GM12878 (cell line): Measurements from ENCODE around the gene ZNF491. TPM values are rescaled to one million over a fixed set of nuclear protein-coding genes. Genes with fewer than 3 reads are reported as not detected.
A peak's percentile ranks its signal among the peaks of the same experiment; 100 is the strongest.
"Not testable (repeated sequence)": the region's sequence is repeated elsewhere in the genome, so short reads cannot be mapped to it uniquely, and the experiment has no call there.

Source experiments
- ATAC-seq: fragments of 200-7000 bp; cut with Tn5 transposase; 3 replicates; pipeline ENCODE4 v1.9.1; 2020; ENCODE audit warnings: mild to moderate bottlenecking, moderate library complexity
- BruUV-seq: library from RNA; stranded (reverse); fragments of 400-500 nt; replicated peaks from 2 replicates; lab custom pipeline; 2021; lab: Mats Ljungman, UMichigan
- CTCF ChIA-PET: fragments of 300-600 bp; sonication (Branson Sonifier 250); formaldehyde crosslinking; extraction: SDS; loops from one replicate; lab custom pipeline; 2021; ENCODE audit warnings: inconsistent platforms; lab: Yijun Ruan, JAX
- POLR2A ChIA-PET: fragments of 350-600 bp; formaldehyde crosslinking; extraction: SDS; loops from one replicate; lab custom pipeline; 2021; ENCODE audit warnings: inconsistent platforms; lab: Charles Lee
- RAD21 ChIA-PET: fragments of 300-600 bp; sonication (Branson Sonifier 250); formaldehyde crosslinking; loops from one replicate; lab custom pipeline; 2023; ENCODE audit warnings: antibody characterized with exemption; ENCODE audit not compliant: unreplicated experiment; lab: Charles Lee
- SMC1A ChIA-PET: fragments of 300-600 bp; sonication (Branson Sonifier 250); formaldehyde crosslinking; loops from one replicate; lab custom pipeline; 2023; ENCODE audit not compliant: unreplicated experiment, uncharacterized antibody; lab: Charles Lee
- DNase-seq: peaks from one replicate; pipeline ENCODE4 v3.0.0-alpha.2; 2011; ENCODE audit warnings: low read depth, low spot score
- FAIRE-seq: peaks from 3 replicates; lab custom pipeline; 2011; peaks lifted over from hg19 to GRCh38; lab: Jason Lieb, UNC
- H2AFZ ChIP-seq: 2 replicates; pipeline ENCODE4 v1.6.0; 2011; ENCODE audit warnings: low read depth, low read length, control low read depth; ENCODE audit not compliant: control insufficient read depth
- H3K27ac ChIP-seq: 2 replicates; pipeline ENCODE4 v1.5.1; 2011; ENCODE audit warnings: control low read depth; ENCODE audit not compliant: control insufficient read depth, insufficient read depth
- H3K27me3 ChIP-seq, 2 experiments: replicated peaks in 1 of 2; 2 replicates each; pipeline versions ENCODE4 v1.6.0 to v1.6.1; 2011; ENCODE audit warnings: low read length in 1 of 2; ENCODE audit not compliant: control insufficient read depth in 2 of 2, insufficient read depth in 2 of 2
- H3K36me3 ChIP-seq, 2 experiments: 2 replicates each; pipeline ENCODE4 v1.5.1; 2011; ENCODE audit warnings: low read length in 1 of 2; ENCODE audit not compliant: control insufficient read depth in 2 of 2, insufficient read depth in 2 of 2
- H3K4me1 ChIP-seq: 2 replicates; pipeline ENCODE4 v1.6.1; 2011; ENCODE audit warnings: mild to moderate bottlenecking, low read length, moderate library complexity, mixed read lengths; ENCODE audit not compliant: control insufficient read depth, insufficient read depth
- H3K4me2 ChIP-seq: 2 replicates; pipeline ENCODE4 v1.6.0; 2011; ENCODE audit warnings: control low read depth; ENCODE audit not compliant: control insufficient read depth, insufficient read depth
- H3K4me3 ChIP-seq: fragments of 200-600 bp; sonication (generic); 2 replicates; pipeline ENCODE4 v1.5.1; 2016
- H3K79me2 ChIP-seq: 2 replicates; pipeline ENCODE4 v1.6.0; 2011; ENCODE audit warnings: low read length; ENCODE audit not compliant: control insufficient read depth, insufficient read depth
- H3K9ac ChIP-seq: 2 replicates; pipeline ENCODE4 v1.8.0; 2011; ENCODE audit warnings: low read length, control low read depth, mixed read lengths; ENCODE audit not compliant: control insufficient read depth, insufficient read depth
- H3K9me3 ChIP-seq: replicated peaks from 3 replicates; pipeline ENCODE4 v1.5.1; 2011; ENCODE audit warnings: mild to moderate bottlenecking, low read length; ENCODE audit not compliant: control insufficient read depth, insufficient read depth
- H4K20me1 ChIP-seq: 2 replicates; pipeline ENCODE4 v1.6.0; 2011; ENCODE audit not compliant: control insufficient read depth, insufficient read depth
- WGBS: methylation state at CpG from one replicate; pipeline ENCODE4 v1.1.6; 2016; ENCODE audit warnings: low lambda C conversion rate; ENCODE audit not compliant: insufficient replicate concordance, insufficient coverage; ENCODE audit errors: missing lambda C conversion rate; 5-methylcytosine and 5-hydroxymethylcytosine counted together
- in situ Hi-C: fragments of 300-500 bp; cut with MboI; formaldehyde crosslinking; loops from 9 replicates; pipeline ENCODE4 v1.14.3; 2018; ENCODE audit warnings: mixed read lengths
- intact Hi-C: fragments of 100-400 bp; cut with micrococcal nuclease; formaldehyde crosslinking; loops from one replicate; pipeline ENCODE4 v1.14.2; 2022; ENCODE audit not compliant: unreplicated experiment
- polyA plus RNA-seq, 11 experiments: library from polyadenylated mRNA; depleted of rRNA in 4 of 11; unstranded in 6 of 11; stranded (reverse) in 5 of 11; fragments of >200 nt; fragmentation: Nextera tagmentation in 4 of 11; fragmentation: Illumina TruSeq in 1 of 11; extraction: Ambion mirVana in 4 of 11; extraction: Trizol in 1 of 11; gene quantifications; 1 replicate in 1 of 11; 2 replicates in 10 of 11; pipeline versions ENCODE4 v1.2.1 to v1.2.3, GENCODE V29; 2011 to 2016; ENCODE audit warnings: inconsistent platforms in 2 of 11, missing spikeins in 2 of 11, low read depth in 1 of 11
- total RNA-seq, 4 experiments: library from RNA; depleted of rRNA in 3 of 4; stranded (reverse); fragments of >200 nt in 3 of 4; fragmentation: Illumina TruSeq in 1 of 4; extraction: Trizol in 1 of 4; gene quantifications; 2 replicates each; pipeline versions ENCODE4 v1.2.1 to v1.2.3, GENCODE V29; 2013 to 2021
- TF ChIP-seq, protein P1 (sequence below), 3 experiments: IDR thresholded peaks in 2 of 3; conservative IDR thresholded peaks in 1 of 3; 2 replicates each; pipeline ENCODE4 v1.5.1; 2011; ENCODE audit warnings: low read depth in 3 of 3, low read length in 3 of 3, mild to moderate bottlenecking in 3 of 3, control low read depth in 2 of 3, moderate library complexity in 2 of 3, inconsistent platforms in 1 of 3, mixed read lengths in 1 of 3; ENCODE audit not compliant: control insufficient read depth in 2 of 3, insufficient read depth in 1 of 3; ENCODE audit errors: extremely low read depth in 1 of 3

ZNF491 gene
- total and polyA plus RNA-seq, 10 of the 15 experiments (the other 5 are each of a cell fraction or from before 2014, with no cell fraction given): 0.18 to 1.4 (median 0.37) TPM

DNA sequence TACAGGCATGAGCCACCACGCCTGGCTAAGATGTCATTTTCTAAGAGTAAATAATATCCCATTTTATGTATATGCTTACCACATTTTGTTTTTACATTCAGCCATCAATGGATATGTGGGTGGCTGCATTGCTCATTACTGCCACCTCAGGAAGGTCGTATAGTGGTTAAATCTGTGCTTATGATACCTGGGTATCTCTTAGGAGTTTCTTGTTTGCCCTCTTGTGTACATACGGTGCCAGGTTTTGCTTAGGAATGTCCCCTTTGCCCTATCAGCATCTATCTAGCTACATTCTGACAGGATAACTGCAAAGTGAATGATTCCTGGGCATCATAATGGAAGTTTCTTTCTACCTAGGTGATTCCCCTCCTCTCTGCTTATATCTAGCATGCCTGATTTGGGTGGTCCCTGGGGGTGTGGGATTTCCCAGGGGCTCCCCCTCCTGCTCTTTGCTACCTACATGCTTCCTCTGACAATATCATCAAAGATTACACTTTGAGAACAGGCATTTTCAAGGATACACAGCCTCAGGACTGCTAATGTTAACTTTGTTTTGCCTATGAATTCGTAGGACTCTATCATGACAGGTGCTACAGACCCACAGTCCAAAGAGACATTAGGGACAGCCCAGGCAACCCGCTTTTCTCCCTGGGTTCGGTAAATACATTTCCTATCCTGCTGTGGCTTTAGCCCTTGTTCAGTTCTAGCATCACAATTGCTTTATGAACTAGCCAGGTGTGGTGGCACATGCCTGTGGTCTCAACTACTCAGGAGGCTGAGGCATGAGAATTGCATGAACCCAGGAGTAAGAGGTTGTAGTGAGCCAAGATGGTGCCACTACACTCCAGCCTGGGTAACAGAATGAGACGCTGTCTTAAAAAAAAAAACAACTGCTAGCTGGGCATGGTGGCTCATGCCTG, 30.9 kb downstream of the ZNF491 start:
- CTCF ChIA-PET: not testable (repeated sequence)

More for the DNA sequence above, 30.9 kb downstream of the ZNF491 start:
- H3K36me3 ChIP-seq: peaks cover 1 to 16% of the 10 kb centered on the region in 2 experiments; a peak in 1 of 4 replicates
- TF ChIP-seq, protein P1, sequence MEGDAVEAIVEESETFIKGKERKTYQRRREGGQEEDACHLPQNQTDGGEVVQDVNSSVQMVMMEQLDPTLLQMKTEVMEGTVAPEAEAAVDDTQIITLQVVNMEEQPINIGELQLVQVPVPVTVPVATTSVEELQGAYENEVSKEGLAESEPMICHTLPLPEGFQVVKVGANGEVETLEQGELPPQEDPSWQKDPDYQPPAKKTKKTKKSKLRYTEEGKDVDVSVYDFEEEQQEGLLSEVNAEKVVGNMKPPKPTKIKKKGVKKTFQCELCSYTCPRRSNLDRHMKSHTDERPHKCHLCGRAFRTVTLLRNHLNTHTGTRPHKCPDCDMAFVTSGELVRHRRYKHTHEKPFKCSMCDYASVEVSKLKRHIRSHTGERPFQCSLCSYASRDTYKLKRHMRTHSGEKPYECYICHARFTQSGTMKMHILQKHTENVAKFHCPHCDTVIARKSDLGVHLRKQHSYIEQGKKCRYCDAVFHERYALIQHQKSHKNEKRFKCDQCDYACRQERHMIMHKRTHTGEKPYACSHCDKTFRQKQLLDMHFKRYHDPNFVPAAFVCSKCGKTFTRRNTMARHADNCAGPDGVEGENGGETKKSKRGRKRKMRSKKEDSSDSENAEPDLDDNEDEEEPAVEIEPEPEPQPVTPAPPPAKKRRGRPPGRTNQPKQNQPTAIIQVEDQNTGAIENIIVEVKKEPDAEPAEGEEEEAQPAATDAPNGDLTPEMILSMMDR (IDR thresholded peaks at IDR 0.05 in 2 of 3, conservative IDR thresholded peaks at IDR 0.05 in 1 of 3; ENCODE audit: control insufficient read depth in 2 of 3, extremely low read depth in 1 of 3, insufficient read depth in 1 of 3, low read depth in 3 of 3, low read length in 3 of 3): 0 out of 6 replicates have a peak, but pooled peaks of 1 of the 3 experiments have one; percentile 2
- H3K79me2 ChIP-seq, SMC1A ChIA-PET, H3K27me3 ChIP-seq, DNase-seq, H2AFZ ChIP-seq, H3K4me1 ChIP-seq, H3K4me3 ChIP-seq, RAD21 ChIA-PET, BruUV-seq, in situ Hi-C loops, intact Hi-C loops, FAIRE-seq, H4K20me1 ChIP-seq, ATAC-seq, H3K27ac ChIP-seq, H3K4me2 ChIP-seq, H3K9ac ChIP-seq: not testable (repeated sequence)
- POLR2A ChIA-PET: interaction anchor here (0.7 kb wide), 1 partner anchor 783 kb away, joined by 4 read pairs; no protein-coding TSS in a partner anchor
- 27% methylated on average over 7 of the region's 7 CpGs for WGBS
- peaks cover 33% of the 10 kb centered on the region for H3K9me3 ChIP-seq
